DMS 273 treated with DMSO at 0.1 percent for 48 hours (cell line): Measurements from ENCODE around the gene KRTAP10-1.
"Not testable (repeated sequence)": the region's sequence is repeated elsewhere in the genome, so short reads cannot be mapped to it uniquely, and the experiment has no call there.

Source experiments
- DNase-seq: peaks from one replicate; lab custom pipeline; 2025; lab: John Stamatoyannopoulos, UW

KRTAP10-1 gene

DNA sequence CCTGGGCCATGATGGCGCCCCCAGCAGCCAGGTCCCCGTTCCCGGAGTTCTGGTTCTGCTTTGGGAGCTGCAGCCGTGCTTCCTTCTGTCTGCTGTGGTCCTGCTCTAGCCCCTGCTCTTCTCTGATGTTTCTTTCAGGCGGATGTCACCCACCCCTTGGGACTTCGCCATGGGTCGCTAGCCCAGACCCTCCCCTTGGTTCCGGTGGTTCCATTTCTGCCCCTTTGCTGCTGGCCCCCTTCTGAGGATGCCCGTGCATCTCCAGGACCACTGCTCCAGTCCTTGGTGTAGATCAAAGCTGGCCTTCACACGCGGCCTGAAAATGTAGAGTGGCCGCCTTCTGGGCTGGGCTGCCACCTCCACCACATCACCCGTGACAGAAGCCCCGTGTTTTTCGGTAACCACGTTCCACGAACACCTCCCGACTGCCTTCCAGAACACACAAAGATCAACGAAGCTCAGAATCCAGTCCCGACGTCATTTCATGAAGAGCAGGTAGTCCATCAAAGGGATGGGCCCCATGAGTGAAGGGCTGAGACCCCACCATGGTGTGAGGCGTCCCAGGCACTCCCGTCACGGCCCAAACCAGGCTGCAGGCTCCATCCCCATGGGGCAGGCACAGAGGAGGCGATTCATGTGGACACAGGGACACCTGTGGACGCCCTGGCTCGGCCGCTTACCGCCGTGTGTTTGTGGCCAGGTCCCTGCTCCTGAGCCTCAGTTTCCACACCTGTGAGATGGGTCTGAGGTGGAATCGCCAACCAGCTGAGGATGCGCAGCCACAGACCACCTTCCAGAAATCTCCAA, 24.4 kb downstream of the KRTAP10-1 start:
- DNase-seq = no peak

DNA sequence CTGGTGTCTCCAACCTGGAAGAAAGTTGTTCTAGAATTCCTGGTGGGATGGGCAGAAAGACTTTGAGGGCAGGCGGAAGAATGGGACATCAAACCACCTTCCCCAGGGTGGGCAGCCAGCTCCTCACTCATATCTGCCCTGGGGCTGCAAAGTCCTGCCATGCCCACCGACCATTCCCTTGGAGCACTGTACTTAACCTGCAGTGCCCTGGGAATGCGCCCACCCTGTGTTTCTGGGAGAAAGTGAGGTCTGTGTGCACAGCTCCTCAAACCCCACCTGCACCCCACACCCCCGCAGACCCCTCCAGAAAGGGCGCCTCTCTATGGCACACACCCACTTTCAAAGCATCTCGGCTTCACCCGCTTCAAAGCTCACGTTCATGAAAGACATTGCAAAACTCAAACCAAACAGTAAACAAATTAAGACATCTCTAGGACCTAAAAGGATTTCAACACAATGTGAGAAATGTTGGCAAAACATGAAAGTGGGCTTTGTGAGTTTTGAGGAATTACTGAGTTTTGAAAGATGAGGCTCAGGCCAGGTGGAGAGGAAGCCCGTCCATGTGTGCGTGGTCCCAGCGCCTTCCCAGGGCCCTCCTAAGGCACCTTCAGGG, 25.1 kb downstream of the KRTAP10-1 start:
- DNase-seq = no peak

DNA sequence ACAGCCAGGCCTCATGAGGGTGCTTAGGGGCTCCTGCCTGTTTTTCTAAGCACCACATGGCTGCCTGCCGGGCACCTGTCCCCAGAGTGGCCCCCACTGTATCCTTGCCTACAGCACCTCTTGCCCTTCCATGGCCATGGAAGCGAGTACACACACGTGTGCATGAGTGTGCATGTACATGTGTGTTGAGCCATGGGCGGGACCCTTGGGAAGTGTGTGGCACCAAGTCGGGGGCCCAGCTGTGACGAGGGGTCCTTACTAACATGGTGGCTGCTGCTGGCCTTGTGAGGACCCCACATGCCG, 25.8 kb downstream of the KRTAP10-1 start:
- no peak for DNase-seq

DNA sequence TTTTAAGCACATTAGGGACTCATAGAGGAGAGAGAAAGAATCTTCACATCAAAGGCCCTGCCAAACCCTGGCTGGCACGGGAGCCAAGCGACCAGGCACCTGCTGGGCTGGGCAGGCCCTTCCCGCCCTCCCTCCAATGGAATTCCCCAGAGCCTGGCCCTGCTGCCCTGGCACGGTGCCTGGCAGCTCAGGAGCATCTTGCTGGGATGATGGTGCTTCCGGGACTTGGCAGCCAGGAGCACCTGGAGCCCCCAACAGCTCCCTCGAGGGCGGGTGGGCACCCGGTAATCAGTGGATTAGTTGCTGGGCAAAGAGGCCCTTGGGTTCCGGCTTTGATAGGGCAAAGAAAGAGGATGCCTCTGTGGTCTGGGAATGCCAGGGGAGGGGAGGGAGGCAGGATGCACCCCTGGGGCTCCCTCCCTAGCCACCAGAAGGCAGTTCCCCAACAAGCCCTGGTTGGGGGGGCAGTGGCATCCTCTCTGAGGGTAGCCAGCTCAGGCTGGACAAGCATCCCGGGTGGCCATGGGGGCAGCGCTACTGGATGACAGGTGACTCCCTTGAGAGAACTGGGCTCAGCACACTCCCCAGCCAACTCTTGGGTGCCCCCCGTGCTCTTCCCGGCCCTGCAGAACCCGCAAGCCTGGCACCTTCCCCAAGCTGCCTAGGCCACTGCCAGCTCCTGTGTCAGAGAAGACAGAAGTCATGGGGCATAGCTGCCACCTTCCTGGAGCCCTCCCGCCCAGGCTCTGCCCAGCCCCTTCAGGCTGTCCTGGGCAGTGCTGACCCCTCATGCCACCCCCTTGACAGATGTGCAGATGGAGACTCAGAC, 26.4 kb downstream of the KRTAP10-1 start:
- DNase-seq = no peak

DNA sequence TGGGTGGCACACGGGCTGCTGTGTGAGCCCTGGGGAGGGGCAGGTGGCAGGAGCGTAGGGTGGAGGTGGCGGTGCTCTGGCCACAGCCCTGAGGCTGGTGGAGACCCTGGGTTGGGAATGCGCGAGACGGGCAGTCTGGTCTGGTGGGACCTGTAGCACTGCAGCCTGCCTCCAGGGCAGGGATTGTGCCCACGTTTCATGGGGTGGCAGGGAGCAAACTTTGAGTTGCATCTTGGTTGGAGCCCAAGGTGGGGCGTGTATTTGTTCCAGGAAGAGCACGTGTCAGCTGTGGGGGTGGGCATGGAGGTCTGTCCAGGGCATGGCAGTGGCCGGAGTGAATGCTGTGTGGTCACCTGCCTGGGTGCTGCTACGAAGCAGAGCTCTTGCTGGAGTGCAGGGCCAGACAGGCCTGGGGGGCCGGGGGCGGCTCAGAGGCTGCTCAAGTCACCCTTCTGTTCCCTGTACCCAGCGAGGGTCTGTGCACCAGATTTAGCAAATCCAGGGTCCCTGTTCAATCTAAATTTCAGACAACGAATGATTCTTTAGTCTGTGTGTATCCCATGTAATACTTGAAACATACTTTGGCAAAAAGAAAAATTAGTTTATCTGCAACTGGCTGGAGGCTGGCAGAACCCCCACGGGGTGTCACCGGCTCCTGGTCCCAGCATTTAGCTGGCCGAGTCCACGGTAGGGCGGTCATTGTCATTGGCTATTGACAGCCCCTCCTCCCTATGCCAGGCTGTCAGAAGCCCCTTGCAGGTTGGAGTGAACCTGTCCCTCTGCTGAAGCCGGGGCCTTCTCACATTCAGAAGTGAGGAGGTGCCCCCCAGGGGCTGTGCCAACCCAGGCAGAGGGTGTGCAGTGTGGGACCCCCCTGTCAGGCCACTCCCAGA, 27.3 kb downstream of the KRTAP10-1 start:
- DNase-seq = no peak

DNA sequence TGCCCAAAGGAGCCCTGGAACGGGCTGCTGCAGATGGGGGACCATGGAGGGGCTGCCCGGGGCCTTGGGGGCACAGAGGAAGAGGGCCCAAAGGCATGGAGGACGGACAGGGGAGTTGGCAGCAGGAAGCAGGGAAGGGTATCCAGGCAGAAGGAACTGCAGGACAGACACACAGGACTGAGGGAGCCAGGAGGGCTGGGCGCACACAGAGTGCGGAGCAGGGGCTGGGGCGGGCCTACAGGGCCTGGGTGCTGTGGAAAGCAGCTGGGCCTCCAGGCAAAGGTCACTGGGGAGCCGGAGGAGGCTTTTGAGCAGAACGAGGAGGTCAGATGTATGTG, 28.1 kb downstream of the KRTAP10-1 start:
- DNase-seq = no peak

DNA sequence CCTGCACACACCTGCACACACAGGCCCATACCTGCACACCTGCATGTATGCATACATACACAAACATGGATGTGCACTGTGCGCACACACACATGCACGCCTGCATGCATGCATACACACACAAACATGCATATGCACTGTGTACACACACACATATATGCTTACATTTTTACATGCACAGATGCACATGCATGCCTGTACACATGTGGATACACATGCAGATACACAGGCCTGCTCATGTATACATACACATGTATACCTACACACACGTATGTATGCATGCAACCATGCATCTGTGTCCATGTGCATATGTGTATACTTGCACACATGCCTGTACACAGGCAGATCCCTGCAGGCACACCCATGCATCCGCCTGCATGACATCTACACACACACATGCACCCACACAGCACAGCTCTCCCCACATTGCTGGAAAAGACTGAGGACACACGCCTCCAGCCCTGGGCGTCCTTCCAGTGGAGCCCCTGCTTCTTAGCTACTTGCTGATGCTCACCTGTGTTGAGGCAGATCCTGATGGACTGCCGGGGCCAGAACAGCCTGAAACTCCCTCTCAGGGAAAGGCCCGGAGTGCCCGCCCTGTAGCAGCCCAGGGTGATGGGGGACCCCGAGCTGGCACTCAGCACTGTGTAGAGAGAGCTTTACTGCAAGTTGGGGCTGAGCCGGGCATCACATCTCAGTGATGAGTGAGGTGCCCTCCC, 28.6 kb downstream of the KRTAP10-1 start:
- DNase-seq = no peak

DNA sequence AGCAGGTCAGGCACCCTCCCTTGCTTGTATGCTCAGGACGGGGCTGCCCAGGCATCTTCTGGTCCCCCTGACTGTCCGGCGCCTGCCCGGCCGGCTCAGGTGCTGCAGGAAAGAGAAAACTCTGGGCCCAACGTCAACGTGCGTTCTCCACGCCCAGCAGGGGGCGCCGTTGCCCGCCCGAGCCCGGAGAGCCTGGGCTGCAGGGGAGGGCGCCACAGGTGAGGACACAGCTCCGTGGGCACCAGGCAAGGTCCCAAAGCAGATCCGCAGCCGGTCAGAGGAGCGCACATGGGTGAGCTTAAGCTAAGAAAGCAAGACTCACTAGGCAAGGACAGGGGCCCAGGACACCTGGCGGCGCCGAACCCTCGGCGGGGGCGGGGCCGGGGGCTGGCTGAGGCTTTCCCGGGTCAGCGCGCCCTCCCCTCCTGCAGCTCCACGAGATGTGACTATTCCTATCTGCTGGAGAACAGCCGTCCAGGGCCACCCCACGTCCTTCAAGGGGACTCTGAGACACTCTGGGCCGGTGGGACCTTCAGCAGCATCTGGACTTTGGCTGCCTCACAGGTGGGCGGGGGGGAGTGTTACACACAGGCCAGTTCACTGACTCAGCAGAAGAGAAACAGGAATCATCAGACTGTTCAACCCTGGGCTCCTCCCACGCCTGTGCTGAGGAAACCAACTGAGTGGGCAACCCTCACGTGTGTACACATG, 29.3 kb downstream of the KRTAP10-1 start:
- no peak for DNase-seq

DNA sequence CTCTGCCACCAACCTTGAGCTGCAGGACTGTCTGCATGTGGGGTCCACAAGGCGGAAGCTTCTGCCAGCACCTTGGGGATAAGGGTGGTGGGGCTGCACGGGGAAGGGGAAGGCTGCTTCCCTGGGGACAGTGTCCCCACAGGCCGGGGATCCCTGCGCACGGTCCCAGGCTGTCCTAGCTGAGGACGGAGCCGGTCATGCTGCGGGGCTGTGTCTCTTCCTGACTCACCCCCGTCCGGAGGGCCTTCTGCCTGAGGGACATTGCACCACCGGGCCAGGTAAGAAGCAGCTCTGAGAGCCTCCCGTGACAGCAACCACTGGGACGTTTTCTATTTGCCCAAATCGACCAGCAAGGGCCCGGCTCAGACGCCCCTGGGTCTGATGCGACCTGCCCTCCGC, 29.9 kb downstream of the KRTAP10-1 start:
- no peak for DNase-seq

DNA sequence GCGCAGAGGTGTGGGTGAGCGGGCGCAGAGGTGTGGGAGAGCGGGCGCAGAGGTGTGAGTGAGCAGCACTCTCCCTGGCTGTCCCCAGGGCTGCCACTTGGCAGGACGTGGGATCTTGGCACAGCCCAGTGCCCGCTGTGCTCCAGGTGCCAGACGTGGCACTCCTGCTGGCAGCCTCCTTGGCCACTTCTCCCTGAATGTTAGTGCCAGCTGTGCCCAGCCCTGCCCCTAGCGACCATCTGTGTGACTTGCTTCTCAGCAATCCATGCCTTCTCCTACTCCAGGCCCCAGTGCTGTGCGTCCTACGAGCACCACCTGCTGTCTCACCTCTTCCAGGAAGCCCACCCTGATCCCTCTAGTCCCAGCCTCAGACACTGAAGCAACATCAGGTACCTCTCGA, 30.5 kb downstream of the KRTAP10-1 start:
- peak; percentile 78 for DNase-seq

DNA sequence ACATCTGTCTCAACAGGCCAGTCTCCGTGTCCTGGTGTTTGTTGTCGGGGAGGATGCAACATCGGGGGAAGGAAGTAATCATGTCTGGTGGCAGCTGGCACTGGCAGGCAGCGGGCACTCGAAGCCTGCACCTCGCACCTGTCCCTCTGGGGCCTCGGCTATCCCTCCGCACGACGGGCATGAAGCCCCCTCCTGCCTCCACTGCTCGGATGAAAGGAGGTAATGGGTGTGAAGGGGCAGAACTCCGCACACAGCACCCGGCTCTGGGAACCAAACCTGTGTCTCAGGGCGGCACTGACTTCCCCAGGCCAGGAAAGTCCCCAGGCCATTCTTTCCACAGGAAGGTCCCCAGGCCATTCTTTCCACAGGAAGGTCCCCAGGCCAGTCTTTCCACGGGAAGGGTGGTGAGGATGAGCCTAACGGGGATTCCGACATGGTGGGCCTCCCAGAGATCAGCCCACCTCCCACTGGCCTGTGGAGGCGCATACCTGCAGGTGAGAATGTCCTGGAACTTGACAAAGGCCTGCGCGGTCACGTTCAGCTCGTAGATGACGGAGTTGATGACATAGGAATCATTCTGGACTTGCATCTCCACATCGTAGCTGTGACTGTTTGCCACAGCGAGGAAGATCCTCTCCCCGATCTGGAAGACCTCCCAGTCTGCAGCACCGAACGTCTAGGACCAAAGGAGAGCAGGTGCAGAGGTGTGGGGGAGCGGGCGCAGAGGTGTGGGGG, 31.1 kb downstream of the KRTAP10-1 start:
- no peak for DNase-seq

DNA sequence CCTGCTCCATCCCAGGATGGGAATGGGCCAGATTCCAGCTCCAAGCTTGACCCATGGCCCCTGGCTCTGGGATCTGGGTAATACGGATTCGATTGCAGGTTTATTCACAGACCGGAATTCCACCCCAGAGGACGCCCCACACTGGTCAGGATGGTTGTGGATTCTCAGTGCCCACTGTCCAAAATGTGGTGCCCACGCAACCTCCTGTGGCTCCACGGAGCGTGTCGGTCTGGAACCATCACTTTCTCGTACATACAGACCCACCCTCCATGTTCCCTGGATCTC, 31.6 kb downstream of the KRTAP10-1 start:
- no peak for DNase-seq

DNA sequence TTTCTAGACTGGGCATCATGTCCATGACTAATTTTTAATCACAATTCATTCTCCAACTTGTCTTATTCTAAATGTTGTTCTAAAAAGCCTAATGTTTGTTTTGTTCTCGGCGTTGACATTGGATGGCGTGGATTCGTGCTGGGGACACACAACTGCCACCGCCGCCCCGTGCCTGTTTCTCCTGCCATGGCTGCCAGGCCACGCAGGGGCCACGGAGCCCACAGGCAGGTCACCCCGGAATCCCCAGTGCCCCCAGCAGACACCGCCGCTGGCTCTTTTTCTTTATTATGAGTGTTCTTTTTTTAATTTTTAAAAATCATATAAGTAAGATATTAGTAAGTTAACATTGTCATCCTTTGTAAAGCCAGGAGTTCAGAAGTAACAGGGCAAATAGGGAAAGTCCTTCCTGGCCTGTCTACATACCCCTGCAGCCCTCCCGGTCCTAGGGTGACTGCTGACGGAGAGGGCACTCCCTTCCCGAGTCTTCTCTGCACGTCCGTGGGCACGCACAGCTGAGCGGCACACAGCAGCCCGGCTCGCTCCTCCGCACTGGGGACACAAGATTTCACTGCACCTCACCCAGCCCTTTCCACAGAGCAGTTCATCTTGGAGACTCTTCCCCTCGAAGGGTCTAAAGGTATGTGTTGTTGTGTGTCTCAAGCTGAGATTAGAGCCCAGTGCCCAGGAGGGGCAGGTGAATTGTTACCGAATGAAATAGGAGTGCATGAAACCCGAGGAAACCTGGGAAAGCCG, 32.1 kb downstream of the KRTAP10-1 start:
- no peak for DNase-seq

DNA sequence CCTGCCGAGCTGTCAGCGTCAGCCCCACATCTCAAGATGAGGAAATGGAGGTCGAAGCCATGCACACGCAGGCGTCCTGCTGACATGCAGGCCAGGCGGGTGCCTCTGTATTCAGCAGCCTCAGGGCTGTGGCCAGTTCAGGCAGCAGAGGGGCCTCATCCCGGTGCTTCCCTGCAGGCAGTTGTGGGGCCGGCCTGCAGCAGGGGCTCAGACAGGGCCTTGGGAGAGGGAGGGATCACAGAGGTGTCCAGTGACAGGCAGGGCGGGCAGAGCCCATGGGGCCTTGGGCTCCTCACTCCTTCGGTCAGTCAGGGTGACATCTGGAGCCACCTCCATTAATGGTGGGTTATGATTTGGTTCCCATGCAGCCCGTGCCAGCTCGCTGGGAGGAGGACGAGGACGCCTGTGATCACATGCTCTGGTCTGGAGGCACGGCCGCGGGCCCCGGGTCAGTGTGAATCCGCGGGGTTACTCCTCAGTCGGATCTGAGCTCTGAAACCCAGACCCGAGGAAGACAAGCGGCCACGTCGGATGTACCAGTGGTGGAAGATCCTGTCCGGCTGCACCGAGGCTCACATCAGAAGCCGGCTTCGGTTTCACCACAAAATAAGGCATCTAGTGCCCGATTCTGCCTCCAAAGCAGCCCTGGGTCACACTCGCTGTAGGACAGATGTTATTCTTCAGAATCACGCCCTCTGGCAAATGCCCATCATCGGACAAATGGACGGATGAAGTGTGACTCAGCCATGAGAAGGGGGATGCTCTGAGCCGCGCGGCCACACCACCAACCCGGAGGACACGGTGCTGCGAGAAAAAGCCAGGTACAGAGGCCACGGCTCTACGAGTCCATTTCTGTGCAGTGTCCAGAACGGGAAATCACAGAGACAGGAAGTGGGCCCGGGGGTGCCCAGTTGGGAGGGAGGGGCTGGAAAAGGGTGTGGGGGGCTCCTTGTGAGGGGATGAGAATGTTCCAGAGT, 33.4 kb downstream of the KRTAP10-1 start:
- no peak for DNase-seq

DNA sequence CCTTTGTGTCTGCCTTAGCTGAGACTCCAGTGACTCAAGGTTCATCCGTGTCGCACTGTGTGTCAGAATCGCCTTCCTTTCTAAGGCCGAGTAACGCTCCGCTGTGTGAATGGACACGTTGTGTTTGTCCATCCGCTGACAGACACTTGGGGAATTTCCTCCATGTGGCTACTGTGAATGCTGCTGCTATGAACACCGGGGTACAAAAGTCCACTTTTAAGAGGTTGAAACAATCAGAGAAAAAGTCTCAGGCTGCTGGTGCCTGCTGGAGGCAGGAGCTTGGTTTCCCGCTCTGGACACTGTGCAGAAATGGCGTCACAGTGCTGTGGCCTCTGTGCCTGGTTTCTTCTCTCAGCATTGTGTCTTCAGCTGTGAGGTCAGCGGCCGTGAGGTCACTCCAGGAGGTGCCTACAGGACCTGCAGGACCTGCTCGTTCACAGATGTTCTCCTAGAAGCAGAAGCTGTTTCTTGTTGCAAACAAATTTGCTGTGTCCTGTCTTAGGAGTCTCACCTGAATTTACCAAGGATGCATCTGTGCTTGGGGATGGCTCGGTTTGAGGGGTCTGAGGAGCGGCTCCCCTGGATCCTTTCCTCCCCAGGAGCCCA, 34.2 kb downstream of the KRTAP10-1 start:
- DNase-seq = no peak

DNA sequence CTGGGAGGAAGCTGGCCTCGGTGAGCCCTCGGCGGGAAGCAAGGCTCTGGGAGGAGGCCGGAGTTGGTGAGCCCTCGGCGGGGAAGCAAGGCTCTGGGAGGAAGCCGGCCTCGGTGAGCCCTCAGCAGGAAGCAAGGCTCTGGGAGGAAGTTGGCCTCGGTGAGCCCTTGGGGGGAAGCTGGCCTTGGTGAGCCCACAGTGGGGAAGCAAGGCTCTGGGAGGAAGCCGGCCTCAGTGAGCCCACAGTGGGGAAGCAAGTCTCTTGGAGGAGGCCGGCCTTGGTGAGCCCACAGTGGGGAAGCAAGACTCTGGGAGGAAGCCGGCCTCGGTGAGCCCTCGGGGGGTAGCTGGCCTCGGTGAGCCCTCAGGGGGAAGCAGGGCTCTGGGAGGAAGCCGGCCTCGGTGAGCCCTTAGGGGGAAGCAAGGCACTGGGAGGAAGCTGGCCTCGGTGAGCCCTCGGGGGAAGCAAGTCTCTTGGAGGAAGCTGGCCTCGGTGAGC, 36.0 kb downstream of the KRTAP10-1 start:
- no peak for DNase-seq

DNA sequence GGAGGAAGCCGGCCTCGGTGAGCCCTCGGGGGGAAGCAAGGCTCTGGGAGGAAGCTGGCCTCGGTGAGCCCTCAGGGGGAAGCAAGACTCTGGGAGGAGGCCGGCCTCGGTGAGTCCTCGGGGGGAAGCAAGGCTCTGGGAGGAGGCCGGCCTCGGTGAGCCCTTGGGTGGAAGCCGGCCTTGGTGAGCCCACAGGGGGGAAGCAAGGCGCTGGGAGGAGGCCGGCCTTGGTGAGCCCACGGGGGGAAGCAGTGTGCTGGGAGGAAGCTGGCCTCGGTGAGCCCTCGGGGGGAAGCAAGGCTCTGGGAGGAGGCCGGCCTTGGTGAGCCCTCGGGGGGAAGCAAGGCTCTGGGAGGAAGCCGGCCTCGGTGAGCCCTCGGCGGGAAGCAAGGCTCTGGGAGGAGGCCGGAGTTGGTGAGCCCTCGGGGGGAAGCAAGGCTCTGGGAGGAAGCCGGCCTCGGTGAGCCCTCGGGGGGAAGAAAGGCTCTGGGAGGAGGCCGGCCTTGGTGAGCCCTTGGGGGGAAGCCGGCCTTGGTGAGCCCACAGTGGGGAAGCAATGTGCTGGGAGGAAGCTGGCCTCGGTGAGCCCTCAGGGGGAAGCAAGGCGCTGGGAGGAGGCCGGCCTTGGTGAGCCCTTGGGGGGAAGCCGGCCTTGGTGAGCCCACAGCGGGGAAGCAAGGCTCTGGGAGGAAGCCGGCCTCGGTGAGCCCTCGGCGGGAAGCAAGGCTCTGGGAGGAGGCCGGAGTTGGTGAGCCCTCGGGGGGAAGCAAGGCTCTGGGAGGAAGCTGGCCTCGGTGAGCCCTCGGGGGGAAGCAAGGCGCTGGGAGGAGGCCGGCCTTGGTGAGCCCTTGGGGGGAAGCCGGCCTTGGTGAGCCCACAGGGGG, 36.7 kb downstream of the KRTAP10-1 start:
- DNase-seq = not testable (repeated sequence)
